Right lobe of liver (tissue), 4 donors: ENCODE measurements around the gene CCNK.

Source experiments
- POLR2A ChIP-seq: fragments of 450-650 bp; IDR thresholded peaks from one replicate; pipeline ENCODE4 v1.6.1; 2017; ENCODE audit warnings: antibody characterized with exemption, mild to moderate bottlenecking
- TF ChIP-seq, protein P1 (sequence below), 4 donors: fragments of 200-600 bp in 3 of 4; fragments of 450-650 bp in 1 of 4; IDR thresholded peaks; one replicate each; pipeline versions ENCODE4 v1.5.1 to v1.8.0; 2016 to 2022; ENCODE audit warnings: antibody characterized with exemption in 4 of 4, mild to moderate bottlenecking in 2 of 4
- donor health status: DM: no; HTN: no; CAD: no.
- donor health status: DM: no; HTN: no; CAD: no.
- donor health status: DM: no; HTN: yes; CAD: no.

- TF ChIP-seq, protein P1, sequence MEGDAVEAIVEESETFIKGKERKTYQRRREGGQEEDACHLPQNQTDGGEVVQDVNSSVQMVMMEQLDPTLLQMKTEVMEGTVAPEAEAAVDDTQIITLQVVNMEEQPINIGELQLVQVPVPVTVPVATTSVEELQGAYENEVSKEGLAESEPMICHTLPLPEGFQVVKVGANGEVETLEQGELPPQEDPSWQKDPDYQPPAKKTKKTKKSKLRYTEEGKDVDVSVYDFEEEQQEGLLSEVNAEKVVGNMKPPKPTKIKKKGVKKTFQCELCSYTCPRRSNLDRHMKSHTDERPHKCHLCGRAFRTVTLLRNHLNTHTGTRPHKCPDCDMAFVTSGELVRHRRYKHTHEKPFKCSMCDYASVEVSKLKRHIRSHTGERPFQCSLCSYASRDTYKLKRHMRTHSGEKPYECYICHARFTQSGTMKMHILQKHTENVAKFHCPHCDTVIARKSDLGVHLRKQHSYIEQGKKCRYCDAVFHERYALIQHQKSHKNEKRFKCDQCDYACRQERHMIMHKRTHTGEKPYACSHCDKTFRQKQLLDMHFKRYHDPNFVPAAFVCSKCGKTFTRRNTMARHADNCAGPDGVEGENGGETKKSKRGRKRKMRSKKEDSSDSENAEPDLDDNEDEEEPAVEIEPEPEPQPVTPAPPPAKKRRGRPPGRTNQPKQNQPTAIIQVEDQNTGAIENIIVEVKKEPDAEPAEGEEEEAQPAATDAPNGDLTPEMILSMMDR (IDR thresholded peaks at IDR 0.05): no peak
- no peak for TF ChIP-seq POLR2A
Measured at GRCh38 chr14:99476864-99477263, 4.3 kb upstream of the CCNK start.
